HT-29 (cell line): ENCODE results near the gene PDZD8. TPM values are rescaled to one million over a fixed set of nuclear protein-coding genes. Genes with fewer than 3 reads are reported as not detected.
"Not testable (repeated sequence)": the region's sequence is repeated elsewhere in the genome, so short reads cannot be mapped to it uniquely, and the experiment has no call there.

ENCODE experiments used
- DNase-seq: peaks from one replicate; pipeline ENCODE4 v3.0.0-alpha.2; 2015; ENCODE audit warnings: low spot score
- total RNA-seq: library from RNA; depleted of rRNA; stranded (reverse); fragments of >200 nt; shearing (Covaris generic); gene quantifications from 2 replicates; pipeline ENCODE4 v1.2.3, GENCODE V29; 2014

Gene PDZD8
- total RNA-seq, 1 experiment from 2014 or later = 31.1 TPM

GRCh38 chr10:117254774-117255735 is 120.2 kb downstream of the PDZD8 start:
- no peak for DNase-seq

- DNase-seq = no peak
Measured at GRCh38 chr10:117254338-117254737, 120.9 kb downstream of the PDZD8 start.

- no peak for DNase-seq
Measured at GRCh38 chr10:117253908-117254307, 121.3 kb downstream of the PDZD8 start.

GRCh38 chr10:117250411-117250810 is 124.8 kb downstream of the PDZD8 start:
- no peak for DNase-seq

- DNase-seq = no peak
Measured at GRCh38 chr10:117249493-117250093, 125.6 kb downstream of the PDZD8 start.

- DNase-seq = no peak
Measured at GRCh38 chr10:117248750-117249465, 126.3 kb downstream of the PDZD8 start.

GRCh38 chr10:117246997-117247671 is 128.1 kb downstream of the PDZD8 start:
- no peak for DNase-seq

GRCh38 chr10:117242463-117242832 is 132.8 kb downstream of the PDZD8 start:
- DNase-seq = no peak

- DNase-seq = no peak
Measured at GRCh38 chr10:117241541-117242462, 133.4 kb downstream of the PDZD8 start.

- no peak for DNase-seq
Measured at GRCh38 chr10:117240621-117241529, 134.4 kb downstream of the PDZD8 start, which contains the start of gene SLC18A2. TSS of gene SLC18A2 (plus strand) at chr10:117241114. CDS start at chr10:117241694, 580 bp downstream.

GRCh38 chr10:117239721-117240620 is 135.3 kb downstream of the PDZD8 start:
- no peak for DNase-seq

GRCh38 chr10:117239051-117239450 is 136.2 kb downstream of the PDZD8 start:
- DNase-seq = no peak

- no peak for DNase-seq
Measured at GRCh38 chr10:117237401-117237991, 137.7 kb downstream of the PDZD8 start.

GRCh38 chr10:117230107-117230506 is 145.1 kb downstream of the PDZD8 start:
- DNase-seq = not testable (repeated sequence)

- no peak for DNase-seq
Measured at GRCh38 chr10:117228210-117228609, 147.0 kb downstream of the PDZD8 start.
